Raji (cell line): Measurements from ENCODE around the gene KRT73.

ENCODE experiments used
- POLR2A ChIP-seq: IDR thresholded peaks from 2 replicates; pipeline ENCODE4 v1.6.1; 2011; ENCODE audit warnings: low read depth, low read length, control low read depth; ENCODE audit not compliant: insufficient read depth

The KRT73 gene

GRCh38 chr12:52602552-52602951 is 15.8 kb downstream of the KRT73 start:
- no peak for TF ChIP-seq POLR2A

GRCh38 chr12:52601671-52602070 is 16.7 kb downstream of the KRT73 start:
- no peak for TF ChIP-seq POLR2A

GRCh38 chr12:52600941-52601481 is 17.3 kb downstream of the KRT73 start, which contains the start of gene KRT72:
Gene KRT72 (minus strand): TSS chr12:52601463. CDS start chr12:52601452, 11 bp downstream.
- no peak for TF ChIP-seq POLR2A

- TF ChIP-seq POLR2A: no peak
Observed at GRCh38 chr12:52600475-52600874, 17.9 kb downstream of the KRT73 start.

- no peak for TF ChIP-seq POLR2A
Observed at GRCh38 chr12:52600071-52600470, 18.3 kb downstream of the KRT73 start.

GRCh38 chr12:52598966-52599365 is 19.4 kb downstream of the KRT73 start:
- no peak for TF ChIP-seq POLR2A

- TF ChIP-seq POLR2A: no peak
Observed at GRCh38 chr12:52591521-52591920, 26.8 kb downstream of the KRT73 start.

GRCh38 chr12:52590021-52590420 is 28.3 kb downstream of the KRT73 start:
- TF ChIP-seq POLR2A: no peak

GRCh38 chr12:52587563-52587962 is 30.8 kb downstream of the KRT73 start:
- TF ChIP-seq POLR2A: no peak

GRCh38 chr12:52585946-52586345 is 32.4 kb downstream of the KRT73 start:
- TF ChIP-seq POLR2A: no peak

GRCh38 chr12:52585066-52585465 is 33.3 kb downstream of the KRT73 start:
- no peak for TF ChIP-seq POLR2A

- no peak for TF ChIP-seq POLR2A
Observed at GRCh38 chr12:52584156-52584682, 34.1 kb downstream of the KRT73 start.

- no peak for TF ChIP-seq POLR2A
Observed at GRCh38 chr12:52582971-52583456, 35.3 kb downstream of the KRT73 start.

- TF ChIP-seq POLR2A: no peak
Observed at GRCh38 chr12:52582486-52582885, 35.9 kb downstream of the KRT73 start.

GRCh38 chr12:52581481-52581880 is 36.9 kb downstream of the KRT73 start:
- no peak for TF ChIP-seq POLR2A

GRCh38 chr12:52581066-52581465 is 37.3 kb downstream of the KRT73 start:
- TF ChIP-seq POLR2A: no peak

GRCh38 chr12:52580496-52580895 is 37.9 kb downstream of the KRT73 start:
- TF ChIP-seq POLR2A: no peak
